Panc1 (cell line): ENCODE data around the gene KCNAB2. TPM values are rescaled to one million over a fixed set of nuclear protein-coding genes. Genes with fewer than 3 reads are reported as not detected.

Source experiments
- ATAC-seq: fragments of 200-7000 bp; cut with Tn5 transposase; 2 replicates; pipeline ENCODE4 v1.9.1; 2020; ENCODE audit warnings: mild to moderate bottlenecking, moderate library complexity
- BruUV-seq: library from RNA; stranded (reverse); fragments of 400-500 nt; replicated peaks from 2 replicates; lab custom pipeline; 2021; lab: Mats Ljungman, UMichigan
- CTCF ChIA-PET: fragments of 300-600 bp; sonication (Branson Sonifier 250); formaldehyde crosslinking; loops from one replicate; lab custom pipeline; 2022; ENCODE audit warnings: antibody characterized with exemption; lab: Charles Lee
- POLR2A ChIA-PET: fragments of 300-600 bp; sonication (Branson Sonifier 250); formaldehyde crosslinking; loops from one replicate; lab custom pipeline; 2022; ENCODE audit warnings: antibody characterized with exemption; lab: Charles Lee
- DNase-seq: peaks from one replicate; pipeline ENCODE4 v3.0.0-alpha.2; 2010; ENCODE audit warnings: low read depth, low spot score
- H3K27ac ChIP-seq: 2 replicates; pipeline ENCODE4 v1.5.1; 2011; ENCODE audit warnings: mild to moderate bottlenecking, low read length, inconsistent platforms
- H3K27me3 ChIP-seq: fragments of 200-500 bp; sonication (Bioruptor generic); 2 replicates; pipeline ENCODE4 v1.6.0; 2014; ENCODE audit warnings: low read length, inconsistent platforms; ENCODE audit not compliant: control insufficient read depth, insufficient read depth
- H3K36me3 ChIP-seq: fragments of 200-500 bp; sonication (Bioruptor generic); 2 replicates; pipeline ENCODE4 v1.5.1; 2014; ENCODE audit warnings: inconsistent platforms, mild to moderate bottlenecking, low read length, moderate library complexity; ENCODE audit not compliant: control insufficient read depth, insufficient read depth
- H3K4me1 ChIP-seq: 2 replicates; pipeline ENCODE4 v1.5.1; 2011; ENCODE audit warnings: inconsistent platforms, mild to moderate bottlenecking, low read length, moderate library complexity; ENCODE audit not compliant: control insufficient read depth, insufficient read depth
- H3K4me3 ChIP-seq, 2 experiments: 2 replicates each; pipeline ENCODE4 v1.5.1; 2011 to 2012; ENCODE audit warnings: low read depth in 2 of 2, low read length in 2 of 2, mild to moderate bottlenecking in 2 of 2, inconsistent platforms in 1 of 2, moderate library complexity in 1 of 2
- H3K9me3 ChIP-seq: fragments of 200-500 bp; sonication (Bioruptor generic); 2 replicates; pipeline ENCODE4 v1.5.1; 2014; ENCODE audit warnings: low read depth, mild to moderate bottlenecking, inconsistent platforms, low read length, moderate library complexity; ENCODE audit not compliant: control insufficient read depth, insufficient read depth
- POLR2AphosphoS5 ChIP-seq: IDR thresholded peaks from 2 replicates; pipeline ENCODE4 v1.6.1; 2012; ENCODE audit warnings: mild to moderate bottlenecking, low read depth, low read length, moderate library complexity
- SIN3A ChIP-seq: IDR thresholded peaks from 2 replicates; pipeline ENCODE4 v1.6.1; 2012; ENCODE audit warnings: low read depth, mild to moderate bottlenecking, low read length, moderate library complexity, borderline replicate concordance; ENCODE audit not compliant: insufficient read depth
- TCF7L2 ChIP-seq: IDR thresholded peaks from 2 replicates; pipeline ENCODE4 v1.6.1; 2011; ENCODE audit warnings: mild to moderate bottlenecking, low read depth, low read length, inconsistent platforms
- in situ Hi-C: cut with HindIII; loops from 2 replicates; pipeline ENCODE4 v1.10.0; 2016; ENCODE audit warnings: low sequenced_read_pairs, low pct_unique_long_range_greater_than_20kb
- intact Hi-C: fragments of 100-400 bp; cut with micrococcal nuclease; formaldehyde crosslinking; loops from one replicate; pipeline ENCODE4 v1.10.0; 2022; ENCODE audit not compliant: unreplicated experiment
- total RNA-seq: library from RNA; stranded (reverse); gene quantifications from one replicate; pipeline ENCODE4 v1.2.1, GENCODE V29; 2021; ENCODE audit not compliant: unreplicated experiment
- TF ChIP-seq, protein P1 (sequence below), 2 experiments: IDR thresholded peaks; 2 replicates each; pipeline ENCODE4 v1.6.1; 2011 to 2012; ENCODE audit warnings: low read depth in 2 of 2, control low read depth in 1 of 2, low read length in 1 of 2, mild to moderate bottlenecking in 1 of 2, moderate library complexity in 1 of 2; ENCODE audit not compliant: insufficient read depth in 1 of 2
- TF ChIP-seq, protein P2 (sequence below): fragments of 450-650 bp; IDR thresholded peaks from 2 replicates; pipeline ENCODE4 v1.5.1; 2017; ENCODE audit warnings: mild to moderate bottlenecking

The KCNAB2 gene
- total RNA-seq, 1 experiment from 2014 or later = 27.6 TPM

DNA sequence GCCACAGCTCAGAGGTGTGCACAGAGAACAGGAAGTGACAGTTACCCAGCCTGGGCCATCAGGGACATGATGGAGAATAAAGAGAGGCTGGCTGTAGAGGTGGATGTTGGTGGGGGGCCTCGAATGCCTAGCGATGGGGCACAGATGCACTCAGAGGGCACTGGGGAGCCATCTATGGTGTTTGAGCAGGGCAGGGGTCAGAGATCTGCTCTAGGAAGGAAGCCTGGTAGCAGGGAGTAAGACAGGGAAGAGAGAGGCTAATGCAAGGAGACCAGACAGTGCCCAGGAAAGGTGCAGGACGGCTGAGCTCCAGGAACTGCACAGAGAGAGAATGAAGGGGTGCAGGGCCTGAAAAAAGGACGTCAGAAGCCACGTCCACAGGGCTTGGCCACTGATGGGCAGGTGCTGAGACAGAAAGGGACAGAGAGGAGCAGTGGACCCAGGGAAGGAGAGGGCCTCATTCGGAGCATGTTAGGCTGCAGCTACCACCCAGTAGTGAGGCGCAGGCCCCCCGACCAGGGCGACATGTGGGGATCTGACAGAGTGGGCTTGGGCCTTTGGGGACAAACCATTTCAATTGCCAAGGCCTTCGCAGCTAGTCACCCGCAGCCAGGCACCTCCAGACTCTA, 1.1 kb upstream of the KCNAB2 start:
- Histone ChIP-seq H3K4me3 (no peak overlapping the region), H3K4me1 (no peaks in the 10 kb centered on the region), H3K36me3 (no peaks in the 10 kb centered on the region), H3K27ac (no peak overlapping the region), H3K9me3 (no peaks in the 10 kb centered on the region), H3K27me3 (no peaks in the 10 kb centered on the region)
- TF ChIP-seq TCF7L2 (no peak), POLR2AphosphoS5 (no peak), SIN3A (no peak)
- TF ChIP-seq, protein P1, sequence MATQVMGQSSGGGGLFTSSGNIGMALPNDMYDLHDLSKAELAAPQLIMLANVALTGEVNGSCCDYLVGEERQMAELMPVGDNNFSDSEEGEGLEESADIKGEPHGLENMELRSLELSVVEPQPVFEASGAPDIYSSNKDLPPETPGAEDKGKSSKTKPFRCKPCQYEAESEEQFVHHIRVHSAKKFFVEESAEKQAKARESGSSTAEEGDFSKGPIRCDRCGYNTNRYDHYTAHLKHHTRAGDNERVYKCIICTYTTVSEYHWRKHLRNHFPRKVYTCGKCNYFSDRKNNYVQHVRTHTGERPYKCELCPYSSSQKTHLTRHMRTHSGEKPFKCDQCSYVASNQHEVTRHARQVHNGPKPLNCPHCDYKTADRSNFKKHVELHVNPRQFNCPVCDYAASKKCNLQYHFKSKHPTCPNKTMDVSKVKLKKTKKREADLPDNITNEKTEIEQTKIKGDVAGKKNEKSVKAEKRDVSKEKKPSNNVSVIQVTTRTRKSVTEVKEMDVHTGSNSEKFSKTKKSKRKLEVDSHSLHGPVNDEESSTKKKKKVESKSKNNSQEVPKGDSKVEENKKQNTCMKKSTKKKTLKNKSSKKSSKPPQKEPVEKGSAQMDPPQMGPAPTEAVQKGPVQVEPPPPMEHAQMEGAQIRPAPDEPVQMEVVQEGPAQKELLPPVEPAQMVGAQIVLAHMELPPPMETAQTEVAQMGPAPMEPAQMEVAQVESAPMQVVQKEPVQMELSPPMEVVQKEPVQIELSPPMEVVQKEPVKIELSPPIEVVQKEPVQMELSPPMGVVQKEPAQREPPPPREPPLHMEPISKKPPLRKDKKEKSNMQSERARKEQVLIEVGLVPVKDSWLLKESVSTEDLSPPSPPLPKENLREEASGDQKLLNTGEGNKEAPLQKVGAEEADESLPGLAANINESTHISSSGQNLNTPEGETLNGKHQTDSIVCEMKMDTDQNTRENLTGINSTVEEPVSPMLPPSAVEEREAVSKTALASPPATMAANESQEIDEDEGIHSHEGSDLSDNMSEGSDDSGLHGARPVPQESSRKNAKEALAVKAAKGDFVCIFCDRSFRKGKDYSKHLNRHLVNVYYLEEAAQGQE (IDR thresholded peaks at IDR 0.05; ENCODE audit: insufficient read depth in 1 of 2, low read depth in 2 of 2, low read length in 1 of 2) = no peak
- TF ChIP-seq, protein P2, sequence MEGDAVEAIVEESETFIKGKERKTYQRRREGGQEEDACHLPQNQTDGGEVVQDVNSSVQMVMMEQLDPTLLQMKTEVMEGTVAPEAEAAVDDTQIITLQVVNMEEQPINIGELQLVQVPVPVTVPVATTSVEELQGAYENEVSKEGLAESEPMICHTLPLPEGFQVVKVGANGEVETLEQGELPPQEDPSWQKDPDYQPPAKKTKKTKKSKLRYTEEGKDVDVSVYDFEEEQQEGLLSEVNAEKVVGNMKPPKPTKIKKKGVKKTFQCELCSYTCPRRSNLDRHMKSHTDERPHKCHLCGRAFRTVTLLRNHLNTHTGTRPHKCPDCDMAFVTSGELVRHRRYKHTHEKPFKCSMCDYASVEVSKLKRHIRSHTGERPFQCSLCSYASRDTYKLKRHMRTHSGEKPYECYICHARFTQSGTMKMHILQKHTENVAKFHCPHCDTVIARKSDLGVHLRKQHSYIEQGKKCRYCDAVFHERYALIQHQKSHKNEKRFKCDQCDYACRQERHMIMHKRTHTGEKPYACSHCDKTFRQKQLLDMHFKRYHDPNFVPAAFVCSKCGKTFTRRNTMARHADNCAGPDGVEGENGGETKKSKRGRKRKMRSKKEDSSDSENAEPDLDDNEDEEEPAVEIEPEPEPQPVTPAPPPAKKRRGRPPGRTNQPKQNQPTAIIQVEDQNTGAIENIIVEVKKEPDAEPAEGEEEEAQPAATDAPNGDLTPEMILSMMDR = no peak
- in situ Hi-C loops (no loop called here), intact Hi-C loops (no loop called here)
- ATAC-seq (no peak), DNase-seq (no peak)
- POLR2A ChIA-PET = no interaction called here
- CTCF ChIA-PET = no interaction called here
- BruUV-seq = no TSS peak

DNA sequence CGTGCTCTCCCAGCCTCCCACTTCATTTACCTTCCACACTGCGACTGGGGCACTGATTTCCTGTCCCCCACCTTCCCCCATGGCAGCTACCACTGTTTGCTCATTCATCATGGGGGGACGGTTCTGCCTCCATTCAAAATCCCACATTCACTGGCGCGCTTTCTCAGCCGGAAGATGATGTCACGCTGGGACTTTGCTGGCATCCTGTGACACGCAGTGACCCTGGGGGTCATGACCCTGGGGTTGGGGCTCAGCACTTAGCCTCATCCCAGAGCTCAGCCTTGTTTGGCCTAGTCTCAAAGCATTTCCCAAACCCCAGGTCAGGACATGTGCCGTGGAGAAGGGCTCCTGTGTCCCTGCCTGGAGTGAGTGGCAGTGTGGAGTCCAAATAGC, 582 bp upstream of the KCNAB2 start:
- intact Hi-C loops = no loop called here
- DNase-seq (no peak), ATAC-seq (no peak)
- in situ Hi-C loops = no loop called here
- Histone ChIP-seq H3K36me3 (no peaks in the 10 kb centered on the region), H3K27me3 (no peaks in the 10 kb centered on the region), H3K4me3 (no peak overlapping the region), H3K9me3 (no peaks in the 10 kb centered on the region), H3K27ac (no peak overlapping the region), H3K4me1 (no peaks in the 10 kb centered on the region)
- CTCF ChIA-PET = interaction anchor here (1.0 kb wide), 1 partner anchor 200 kb away, joined by 4 read pairs; no protein-coding TSS in a partner anchor
- TF ChIP-seq, protein P1 (IDR thresholded peaks at IDR 0.05; ENCODE audit: insufficient read depth in 1 of 2, low read depth in 2 of 2, low read length in 1 of 2) = no peak
- TF ChIP-seq SIN3A (no peak), TCF7L2 (no peak), POLR2AphosphoS5 (no peak)
- TF ChIP-seq, protein P2 = no peak
- no TSS peak for BruUV-seq
- POLR2A ChIA-PET = no interaction called here
